ENCODE measurements around the gene ALKBH8. TPM values are rescaled to one million over a fixed set of nuclear protein-coding genes. Genes with fewer than 3 reads are reported as not detected.
A peak's percentile ranks its signal among the peaks of the same experiment; 100 is the strongest.
"Not testable (repeated sequence)": the region's sequence is repeated elsewhere in the genome, so short reads cannot be mapped to it uniquely, and the experiment has no call there.

The ALKBH8 gene
- polyA plus RNA-seq, 3 donors = 10.3 to 12.2 (median 11.0) TPM

DNA sequence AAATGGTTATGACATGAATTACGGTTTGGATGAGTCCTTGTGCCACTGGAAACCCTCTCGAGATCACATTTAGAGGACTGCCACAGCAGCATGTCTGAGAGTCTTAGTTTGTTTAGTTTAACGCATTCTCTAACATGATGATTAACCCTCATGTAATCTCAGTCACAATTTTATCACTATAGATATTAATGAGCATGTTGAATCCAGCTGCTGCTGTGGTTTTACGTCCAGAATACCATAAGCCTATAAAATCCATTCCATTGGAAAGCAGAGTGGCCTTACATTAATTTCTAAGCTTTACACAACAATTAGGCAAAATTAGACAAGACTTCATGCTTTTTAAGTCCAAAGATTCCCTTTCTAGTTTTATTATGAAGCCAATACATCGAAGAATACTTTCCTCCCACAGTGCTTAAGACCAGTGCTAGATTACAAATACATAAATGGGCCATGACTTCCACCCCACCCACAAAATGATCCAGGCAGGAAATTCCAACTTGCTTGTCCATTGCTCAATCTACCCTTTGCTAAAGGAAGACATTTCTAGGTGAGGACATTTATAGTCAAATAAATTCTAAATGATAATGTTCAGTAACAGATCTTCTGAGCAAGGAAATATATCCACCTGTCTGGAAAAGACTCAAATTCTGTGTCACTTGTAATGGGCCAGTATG is 21.9 kb upstream of the ALKBH8 start:
- no peak for DNase-seq

DNA sequence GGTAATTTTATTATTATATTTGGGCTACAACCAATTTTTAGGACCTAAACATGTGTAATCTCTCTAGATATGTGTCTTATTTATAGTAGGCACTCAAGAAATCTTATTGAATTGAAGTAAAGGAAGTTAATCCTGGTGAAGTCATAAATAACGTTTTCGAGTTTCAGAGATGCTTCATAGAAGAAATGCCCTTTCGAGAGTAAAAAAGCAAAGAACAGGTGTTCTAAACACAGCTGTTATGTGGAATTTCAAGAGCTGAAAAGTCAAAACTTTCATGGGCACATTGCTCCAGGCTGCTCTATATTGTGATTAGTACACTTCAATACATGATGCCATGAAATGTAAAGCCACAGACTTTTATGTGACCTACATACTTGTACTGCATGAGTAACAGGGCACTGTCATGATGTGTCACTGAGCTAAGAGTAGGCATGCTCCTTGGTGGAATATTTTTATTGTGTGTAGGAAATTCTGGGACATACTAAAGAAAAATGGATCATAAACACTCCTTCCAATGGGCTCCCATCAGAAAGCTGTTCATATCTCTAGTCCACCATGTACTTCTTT is 18.2 kb upstream of the ALKBH8 start:
- no peak for DNase-seq

DNA sequence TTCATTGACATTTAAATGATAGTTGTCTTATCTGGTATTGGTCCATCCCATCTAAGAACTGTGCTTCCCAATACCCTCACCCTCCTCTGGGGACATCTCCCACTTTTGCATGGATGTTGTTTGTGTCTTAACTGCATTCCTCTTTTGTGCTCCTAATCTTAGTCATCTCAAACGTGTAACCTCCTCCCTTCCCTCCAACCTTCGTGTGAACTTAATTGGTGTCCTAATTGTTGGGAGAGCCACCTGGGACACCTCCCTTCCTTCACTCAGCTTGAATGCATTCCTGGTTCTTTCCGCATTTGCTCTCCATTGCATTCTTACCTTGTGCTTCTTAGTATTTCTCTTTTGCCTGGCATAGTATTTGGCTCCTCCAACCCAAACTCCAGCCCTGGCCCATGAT is 15.6 kb upstream of the ALKBH8 start:
- no peak for DNase-seq

DNA sequence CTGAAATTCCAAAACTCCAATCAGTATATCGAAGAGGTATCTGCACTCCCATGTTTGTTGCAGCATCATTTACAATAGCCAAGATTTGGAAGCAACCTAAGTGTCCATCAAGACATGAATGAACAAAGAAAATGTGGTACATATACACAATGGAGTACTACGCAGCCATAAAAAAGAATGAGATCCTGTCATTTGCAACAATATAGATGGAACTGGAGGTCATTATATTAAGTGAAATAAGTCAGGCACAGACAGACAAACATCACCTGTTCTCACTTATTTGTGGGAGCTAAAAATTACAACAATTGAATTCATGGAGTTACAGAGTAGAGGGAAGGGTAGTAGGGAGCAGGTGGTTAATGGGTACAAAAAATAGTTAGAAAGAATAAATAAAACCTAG is 13.6 kb upstream of the ALKBH8 start:
- DNase-seq = not testable (repeated sequence)

DNA sequence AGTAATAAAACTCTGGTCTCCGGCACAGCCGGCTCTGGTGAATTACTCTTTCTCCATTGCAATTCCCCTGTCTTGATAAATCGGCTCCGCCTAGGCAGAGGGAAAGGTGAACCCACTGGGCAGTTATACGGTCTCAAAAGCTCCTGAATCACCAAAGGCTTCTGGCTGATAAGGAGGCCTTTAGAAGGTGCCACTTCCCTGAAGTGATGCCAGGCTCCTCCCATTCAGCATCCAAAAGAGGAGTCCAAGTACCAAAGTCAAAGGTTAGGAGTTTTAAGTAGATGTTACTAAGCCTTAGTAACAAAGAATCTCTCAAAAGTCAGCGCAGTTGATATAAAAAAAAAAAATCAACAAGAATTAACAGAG is 11.8 kb upstream of the ALKBH8 start:
- DNase-seq = no peak

DNA sequence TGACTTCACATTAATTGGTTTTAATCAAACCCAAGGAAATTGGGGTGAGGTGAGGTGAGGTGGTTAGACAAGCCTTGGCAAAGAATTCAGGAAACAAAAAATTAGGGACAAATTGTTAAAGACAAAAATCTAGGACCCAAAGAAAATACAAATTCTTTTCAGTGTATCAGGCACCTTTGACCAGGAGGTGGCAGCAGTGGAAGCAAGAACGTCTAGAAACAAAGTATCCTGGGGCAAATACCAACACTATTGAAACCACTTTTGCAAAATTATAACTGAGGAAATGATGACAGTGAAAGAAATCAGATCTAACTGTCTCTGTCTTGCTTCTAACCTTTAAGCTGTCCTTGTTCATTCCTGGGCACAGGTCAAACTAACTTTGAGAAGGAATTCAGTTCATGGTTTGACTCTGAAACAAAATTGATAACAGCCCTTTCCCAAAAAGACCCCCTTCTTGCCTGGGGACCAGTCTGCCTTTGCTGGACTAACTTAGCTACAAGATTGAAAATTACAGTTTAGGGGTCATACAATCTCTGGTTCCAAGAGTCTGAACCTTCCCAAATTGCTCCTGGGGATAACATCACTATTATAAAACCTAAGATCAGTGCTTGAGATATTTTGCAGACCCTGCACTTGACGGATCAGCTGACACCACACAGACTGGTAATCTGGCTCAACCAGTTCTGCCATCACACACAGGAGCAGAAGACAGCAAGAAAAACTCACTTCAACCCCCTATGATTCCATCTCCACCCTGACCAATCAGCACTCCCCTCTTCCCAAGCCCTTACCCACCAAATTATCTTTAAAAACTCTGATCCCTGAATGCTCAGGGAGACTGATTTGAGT is 11.2 kb upstream of the ALKBH8 start:
- not testable (repeated sequence) for DNase-seq

DNA sequence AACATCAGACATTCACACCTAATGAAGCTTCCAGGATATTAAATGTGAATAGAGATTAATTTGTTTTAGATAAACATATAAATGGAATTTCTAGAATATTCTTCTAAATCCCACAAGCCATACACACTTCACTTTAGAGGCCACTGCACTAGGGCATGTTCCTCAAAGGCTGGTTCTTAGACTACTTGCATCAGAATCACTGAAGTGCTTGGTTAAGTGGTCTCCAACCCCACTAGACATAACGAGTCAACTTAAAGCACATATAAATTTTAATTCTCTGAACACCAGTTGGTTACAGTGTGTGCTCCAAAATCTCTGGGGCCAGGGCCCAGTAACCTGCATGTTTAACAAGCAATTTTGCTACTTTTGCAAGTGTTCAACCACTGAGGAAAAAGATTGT is 7.9 kb upstream of the ALKBH8 start:
- no peak for DNase-seq

DNA sequence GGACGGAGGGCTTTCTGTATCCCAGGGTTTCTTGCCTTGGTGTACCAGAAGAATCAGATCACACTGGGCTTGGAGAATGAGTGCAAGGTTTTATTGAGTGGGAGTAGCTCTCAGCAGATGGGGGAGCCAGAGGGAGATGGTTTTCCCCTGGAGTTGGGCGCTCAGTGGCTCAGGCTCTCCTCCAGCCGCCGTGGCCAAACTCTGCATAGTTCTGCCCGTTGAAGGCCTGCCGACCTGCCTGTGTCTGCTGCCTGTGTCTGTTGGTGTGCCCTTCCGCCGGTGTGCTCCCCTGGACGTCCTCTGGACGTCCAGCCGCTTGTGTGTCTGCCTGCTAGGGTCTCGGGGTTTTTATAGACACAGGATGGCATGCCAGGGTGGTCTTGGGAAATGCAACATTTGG is 4.5 kb upstream of the ALKBH8 start:
- DNase-seq = no peak

DNA sequence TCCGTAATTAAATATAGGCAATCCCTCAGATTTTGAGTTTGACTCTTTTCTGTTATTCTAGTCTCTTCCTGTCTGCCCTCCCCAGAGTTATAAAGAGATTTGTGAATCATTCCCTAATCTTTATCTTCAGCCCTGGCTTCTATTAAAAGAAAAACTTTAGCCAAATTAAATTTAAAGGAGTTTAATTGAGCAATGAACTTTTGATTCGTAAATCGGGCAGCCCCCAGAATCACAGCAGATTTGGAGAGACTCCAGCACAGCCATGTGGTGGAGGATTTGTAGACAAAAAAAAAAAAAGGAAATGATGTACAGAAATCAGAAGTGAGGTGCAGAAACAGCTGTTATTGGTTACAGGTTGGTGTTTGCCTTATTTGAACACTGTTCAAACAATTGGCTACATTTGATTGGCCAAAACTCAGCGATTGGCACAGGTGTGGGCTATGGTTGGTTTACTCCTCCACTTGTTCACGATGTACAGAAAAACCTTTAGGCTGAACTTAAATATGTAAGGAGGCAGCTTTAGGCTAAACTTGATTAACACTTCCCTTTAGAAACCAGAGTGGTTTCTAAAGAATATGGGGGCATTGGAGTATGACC is 2.3 kb upstream of the ALKBH8 start:
- no peak for DNase-seq

DNA sequence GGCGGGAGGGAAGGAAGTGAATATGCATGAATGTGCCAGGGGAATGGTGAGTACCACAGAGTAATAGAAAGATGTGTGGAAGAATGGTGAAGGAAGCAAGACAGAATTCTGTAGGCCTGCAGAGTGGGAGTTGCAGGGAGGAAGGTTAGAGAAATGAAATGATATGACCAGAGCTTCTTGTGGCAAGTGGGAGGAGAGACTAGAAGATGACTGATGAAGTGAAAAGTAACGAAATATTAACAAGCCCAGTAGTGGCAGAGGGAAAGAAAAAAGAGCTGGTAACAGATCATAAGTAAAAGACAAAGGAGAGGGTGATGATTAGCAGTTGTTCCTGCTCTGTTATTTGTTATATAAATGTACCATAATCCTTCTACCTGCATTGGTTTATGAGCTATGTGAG is 1.0 kb upstream of the ALKBH8 start:
- no peak for DNase-seq

DNA sequence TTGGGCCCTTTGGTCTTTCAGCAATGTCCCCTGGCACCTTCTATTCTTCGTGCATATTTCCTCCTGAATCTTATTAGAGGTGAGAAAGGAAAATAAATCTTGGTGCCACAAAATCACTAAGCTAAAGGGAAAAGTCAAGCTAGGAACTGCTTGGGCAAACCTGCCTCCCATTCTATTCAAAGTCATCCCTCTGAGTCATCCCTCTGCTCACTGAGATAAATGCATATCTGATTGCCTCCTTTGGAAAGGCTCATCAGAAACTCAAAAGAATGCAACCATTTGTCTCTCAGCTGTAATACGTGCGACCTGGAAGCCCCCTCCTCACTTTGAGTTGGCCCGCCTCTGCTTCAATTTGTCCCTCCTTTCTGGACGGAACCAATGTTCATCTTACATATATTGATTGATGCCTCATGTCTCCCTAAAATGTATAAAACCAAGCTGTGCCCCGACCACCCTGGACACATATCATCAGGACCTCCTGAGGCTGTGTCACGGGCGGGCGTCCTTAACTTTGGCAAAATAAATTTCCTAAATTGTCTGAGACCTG is 493 bp upstream of the ALKBH8 start:
- not testable (repeated sequence) for DNase-seq

DNA sequence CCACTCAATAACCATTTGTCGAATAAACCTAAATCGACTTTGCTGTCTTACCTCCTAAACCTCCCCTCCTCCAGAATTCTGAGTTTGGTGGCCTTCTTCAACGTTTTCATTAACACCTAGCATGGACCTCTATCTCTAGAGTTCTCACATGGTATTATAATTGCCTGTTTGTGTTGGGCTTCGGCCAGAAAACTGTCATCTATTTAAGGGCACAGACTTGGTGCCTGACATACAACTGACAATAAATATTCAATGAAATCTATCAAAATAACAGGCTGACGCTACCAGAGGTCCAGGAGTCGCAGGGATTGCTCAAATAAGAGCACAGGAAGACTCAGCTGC is 687 bp downstream of the ALKBH8 start:
- no peak for DNase-seq

DNA sequence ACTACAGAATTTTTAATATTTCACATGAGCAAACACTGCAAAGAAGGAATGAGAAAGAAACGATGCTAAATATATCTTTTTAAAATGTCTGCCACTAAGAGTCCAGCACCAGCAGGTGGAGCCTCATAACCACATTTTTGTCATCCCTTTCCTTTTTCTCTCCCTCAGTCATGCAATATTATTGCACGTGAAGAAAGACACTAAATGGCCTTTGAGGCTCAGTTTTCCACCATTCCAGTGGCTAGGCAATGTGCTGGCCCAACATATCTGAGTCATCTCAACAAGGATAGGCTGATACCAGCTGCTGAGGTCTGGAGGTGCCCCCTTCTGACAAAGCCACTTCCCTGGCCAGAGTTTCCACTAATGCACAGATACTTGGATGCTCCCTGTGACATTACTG is 1.8 kb downstream of the ALKBH8 start:
- DNase-seq = peak; percentile 28

DNA sequence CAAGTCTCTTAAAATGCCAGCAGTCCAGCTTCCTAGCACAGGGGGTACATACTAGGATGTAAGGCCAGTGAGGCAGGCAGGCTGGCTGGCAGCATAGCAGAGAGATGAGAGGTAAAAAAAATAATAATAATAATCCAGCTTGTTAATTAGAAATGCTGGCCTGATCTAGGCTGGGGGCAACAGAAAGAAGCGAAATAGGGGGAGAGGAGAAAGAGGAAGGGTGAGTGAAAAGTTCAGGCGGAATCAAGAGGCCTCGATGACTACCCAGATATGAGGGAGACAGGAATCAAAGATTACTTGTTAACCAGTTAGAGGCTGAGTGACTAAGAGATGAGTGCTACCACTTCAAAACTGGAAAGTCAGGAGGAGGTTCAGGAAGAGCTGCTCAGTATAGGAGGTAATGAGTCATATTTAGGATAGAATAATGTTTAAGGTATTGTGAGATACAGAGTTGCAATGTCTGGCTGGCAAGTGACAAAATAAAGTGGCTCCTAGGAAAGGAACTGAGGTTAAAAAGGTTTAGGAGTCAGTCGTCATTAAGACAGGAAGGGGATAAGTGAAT is 2.8 kb downstream of the ALKBH8 start:
- no peak for DNase-seq

DNA sequence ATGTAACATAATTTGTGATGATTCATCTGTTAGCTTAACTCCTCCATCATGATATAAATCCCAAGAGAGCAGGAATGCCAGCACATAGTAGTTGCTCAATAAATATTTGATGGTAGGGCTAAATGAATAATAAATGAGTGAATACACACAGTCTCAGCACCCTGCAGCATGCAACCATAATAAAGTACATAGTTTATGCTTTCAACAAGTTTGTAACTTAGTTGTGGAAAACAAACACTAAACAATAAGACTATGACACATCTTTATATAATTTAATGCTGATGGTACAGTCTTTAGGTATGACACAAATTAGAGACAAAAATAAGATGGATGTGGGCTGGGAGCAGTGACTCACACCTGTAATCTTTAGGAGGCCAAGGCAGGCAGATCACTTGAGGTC is 3.8 kb downstream of the ALKBH8 start:
- no peak for DNase-seq

DNA sequence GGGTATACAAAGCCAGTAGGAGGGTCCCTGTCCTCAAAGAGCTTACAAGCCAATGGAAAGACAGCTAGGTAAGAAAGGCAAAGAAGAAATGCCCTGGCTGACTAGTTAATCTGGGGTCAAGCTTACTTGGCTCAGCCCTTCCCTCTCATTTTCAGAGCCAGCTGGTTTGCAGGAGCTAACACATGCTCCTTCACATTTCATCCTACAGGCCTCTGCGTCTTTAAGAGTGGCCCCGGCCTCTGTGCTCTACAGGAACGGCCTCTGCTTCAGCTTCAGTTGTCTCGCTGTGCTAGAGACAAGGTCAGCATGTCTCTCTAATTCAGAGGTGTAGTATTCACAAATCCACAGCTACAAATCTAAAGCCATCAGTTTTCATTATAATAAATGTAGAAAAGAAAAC is 15.2 kb downstream of the ALKBH8 start:
- no peak for DNase-seq

DNA sequence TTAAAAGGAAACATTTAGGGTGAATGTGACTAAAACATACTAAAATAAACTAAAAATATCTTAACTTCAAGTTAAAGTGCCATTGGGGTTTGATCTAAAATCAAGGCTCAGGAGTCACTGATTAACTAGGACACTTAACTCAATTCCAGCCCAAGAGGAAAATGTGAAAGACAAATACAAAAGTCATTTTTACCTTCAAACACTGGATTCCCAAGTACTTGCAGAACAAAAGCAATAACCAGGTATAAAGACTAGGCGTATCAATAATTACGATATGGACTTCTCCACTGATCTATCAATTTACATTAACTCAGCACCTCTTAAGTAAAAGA is 15.6 kb downstream of the ALKBH8 start:
- DNase-seq = no peak

DNA sequence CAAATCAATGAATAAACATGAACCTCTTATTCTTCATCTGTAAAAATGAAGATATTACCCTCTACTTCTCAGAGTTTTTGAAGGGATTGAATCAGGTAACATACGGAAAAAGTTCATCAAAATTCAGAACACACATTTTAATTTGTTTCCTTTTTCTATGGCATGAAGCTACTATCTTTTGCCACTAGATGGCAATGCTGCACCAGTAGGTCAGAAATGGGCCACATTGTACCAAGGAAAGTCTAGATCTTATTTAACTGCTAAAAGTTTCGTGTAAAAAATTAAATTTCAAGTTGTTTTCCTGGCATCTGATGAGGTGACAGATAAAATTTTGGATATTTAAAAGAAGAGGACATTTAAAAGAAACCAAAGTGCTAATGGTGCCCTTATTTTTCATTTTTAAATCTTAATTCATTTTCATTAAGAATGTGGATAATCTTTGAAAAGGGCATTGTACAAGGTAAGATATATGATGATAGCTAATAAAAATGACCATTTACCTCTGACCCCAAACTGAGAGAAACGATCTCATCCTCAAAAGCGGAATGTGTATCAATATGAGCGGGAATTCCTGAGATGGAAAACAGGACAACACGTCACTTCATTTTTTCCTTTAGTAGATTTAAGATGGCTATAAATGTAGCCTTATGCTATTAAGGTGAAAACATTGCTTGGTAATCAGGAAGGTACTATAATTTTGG is 16.1 kb downstream of the ALKBH8 start:
- peak; percentile 42 for DNase-seq

DNA sequence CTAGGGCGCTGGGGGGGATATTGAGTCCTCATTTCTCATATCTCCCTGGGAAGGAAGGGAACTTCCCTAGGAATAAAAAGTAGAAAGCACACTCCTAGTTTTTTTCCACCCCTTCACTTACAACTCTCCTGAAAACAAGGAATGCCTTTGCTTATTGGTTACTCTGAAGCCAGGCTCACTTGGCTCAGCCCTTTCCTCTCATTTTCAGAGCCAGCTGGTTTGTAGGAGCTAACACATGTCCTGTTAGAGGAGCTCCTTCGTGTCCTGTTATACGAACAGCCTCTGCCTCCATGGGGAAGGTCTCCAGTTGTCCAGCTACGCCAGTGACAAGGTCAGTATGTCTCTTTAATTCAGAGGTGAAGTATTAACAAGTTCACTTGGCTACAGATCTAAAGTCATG is 17.6 kb downstream of the ALKBH8 start:
- no peak for DNase-seq

DNA sequence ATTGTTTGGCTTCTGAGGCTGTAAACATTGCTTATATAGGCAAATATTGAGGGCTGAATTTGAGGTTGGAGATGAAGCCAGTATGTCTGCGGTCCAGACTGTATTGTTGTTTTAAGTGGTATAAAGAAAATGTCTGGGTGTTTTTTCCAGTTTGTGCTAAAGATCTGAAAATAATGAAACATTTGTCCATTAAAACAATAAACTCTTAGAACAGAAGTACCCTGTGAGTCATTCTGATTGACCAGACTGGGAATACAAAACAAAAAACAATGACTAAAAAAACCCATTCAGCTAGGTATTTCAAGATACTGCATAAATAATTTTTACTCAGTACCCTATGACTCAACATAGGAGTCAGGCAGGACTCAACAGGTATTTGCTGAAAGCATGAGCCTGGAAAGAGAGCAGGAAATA is 20.4 kb downstream of the ALKBH8 start:
- DNase-seq = no peak

DNA sequence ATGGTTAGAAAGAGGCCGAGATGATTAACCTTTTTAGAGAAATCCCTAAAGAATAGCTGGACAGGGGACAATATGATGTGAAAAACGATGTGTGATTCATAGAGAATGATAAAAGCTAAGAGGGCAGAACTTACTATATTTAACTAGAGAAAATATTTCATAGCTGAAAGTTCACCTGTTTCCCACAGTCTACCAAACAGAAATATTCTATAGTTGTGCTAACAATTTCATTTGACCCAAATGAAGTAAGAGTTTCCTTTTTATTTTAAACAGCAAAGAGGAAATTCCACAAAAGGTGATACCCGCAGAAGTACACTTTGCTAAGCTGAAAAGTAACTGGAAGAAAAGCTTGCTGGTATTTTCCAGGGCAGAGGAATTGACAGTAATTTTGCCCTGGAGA is 26.7 kb downstream of the ALKBH8 start:
- no peak for DNase-seq

DNA sequence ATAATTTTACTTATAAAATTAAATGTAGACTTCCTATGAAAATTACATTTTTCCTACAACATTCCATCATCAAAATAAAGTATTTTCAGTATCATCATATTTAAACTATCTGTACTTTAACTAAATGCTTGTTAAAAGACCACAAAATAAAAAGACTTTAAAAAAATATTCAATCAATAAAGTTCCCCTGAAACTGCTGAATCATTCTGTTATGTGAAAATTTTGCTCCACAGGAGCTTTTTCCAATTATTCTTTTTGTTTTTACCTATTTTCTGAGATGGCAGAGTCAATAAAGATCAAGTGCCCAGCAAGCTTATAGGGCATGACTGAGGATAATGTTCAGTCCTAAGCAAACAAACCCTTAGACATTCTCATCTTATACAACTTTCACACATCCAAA is 27.3 kb downstream of the ALKBH8 start:
- no peak for DNase-seq
